H1 (cell line): ENCODE data around the gene FOXL1.

ENCODE experiments used
- CHD7 ChIP-seq: fragments of 300-600 bp; sonication (generic); IDR thresholded peaks from 2 replicates; pipeline ENCODE4 v1.7.1; 2012; ENCODE audit warnings: low read length, moderate library complexity, mild to moderate bottlenecking, inconsistent platforms; ENCODE audit not compliant: insufficient replicate concordance
- POU5F1 ChIP-seq: IDR thresholded peaks from 2 replicates; pipeline ENCODE4 v1.6.1; 2011; ENCODE audit warnings: low read depth, mild to moderate bottlenecking, low read length, moderate library complexity
- YY1 ChIP-seq: IDR thresholded peaks from 2 replicates; pipeline ENCODE4 v1.6.1; 2011; ENCODE audit warnings: low read depth, mild to moderate bottlenecking, low read length
- ZNF274 ChIP-seq: IDR thresholded peaks from 2 replicates; pipeline ENCODE4 v1.7.0; 2012; ENCODE audit warnings: low read length, borderline replicate concordance; ENCODE audit errors: extremely low read depth
- TF ChIP-seq, protein P1 (sequence below), 3 experiments: IDR thresholded peaks; 1 replicate in 2 of 3; 2 replicates in 1 of 3; pipeline versions ENCODE4 v1.5.1 to v1.6.1; 2011; ENCODE audit warnings: low read length in 3 of 3, mild to moderate bottlenecking in 3 of 3, inconsistent platforms in 2 of 3, low read depth in 1 of 3, moderate library complexity in 1 of 3; ENCODE audit not compliant: insufficient read depth in 1 of 3; ENCODE audit errors: control extremely low read depth in 1 of 3

GRCh38 chr16:86576591-86577313 lies 1.6 kb upstream of the FOXL1 start:
- TF ChIP-seq YY1 (no peak), POU5F1 (no peak), CHD7 (no peak), ZNF274 (no peak)
- TF ChIP-seq, protein P1, sequence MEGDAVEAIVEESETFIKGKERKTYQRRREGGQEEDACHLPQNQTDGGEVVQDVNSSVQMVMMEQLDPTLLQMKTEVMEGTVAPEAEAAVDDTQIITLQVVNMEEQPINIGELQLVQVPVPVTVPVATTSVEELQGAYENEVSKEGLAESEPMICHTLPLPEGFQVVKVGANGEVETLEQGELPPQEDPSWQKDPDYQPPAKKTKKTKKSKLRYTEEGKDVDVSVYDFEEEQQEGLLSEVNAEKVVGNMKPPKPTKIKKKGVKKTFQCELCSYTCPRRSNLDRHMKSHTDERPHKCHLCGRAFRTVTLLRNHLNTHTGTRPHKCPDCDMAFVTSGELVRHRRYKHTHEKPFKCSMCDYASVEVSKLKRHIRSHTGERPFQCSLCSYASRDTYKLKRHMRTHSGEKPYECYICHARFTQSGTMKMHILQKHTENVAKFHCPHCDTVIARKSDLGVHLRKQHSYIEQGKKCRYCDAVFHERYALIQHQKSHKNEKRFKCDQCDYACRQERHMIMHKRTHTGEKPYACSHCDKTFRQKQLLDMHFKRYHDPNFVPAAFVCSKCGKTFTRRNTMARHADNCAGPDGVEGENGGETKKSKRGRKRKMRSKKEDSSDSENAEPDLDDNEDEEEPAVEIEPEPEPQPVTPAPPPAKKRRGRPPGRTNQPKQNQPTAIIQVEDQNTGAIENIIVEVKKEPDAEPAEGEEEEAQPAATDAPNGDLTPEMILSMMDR (IDR thresholded peaks at IDR 0.05; ENCODE audit: control extremely low read depth in 1 of 3, insufficient read depth in 1 of 3, low read depth in 1 of 3, low read length in 3 of 3): no peak
